SK-N-SH (cell line): Measurements from ENCODE around the gene SNX5. TPM values are rescaled to one million over a fixed set of nuclear protein-coding genes. Genes with fewer than 3 reads are reported as not detected.

Experiments
- CTCF ChIA-PET: fragments of 300-600, 350-600 bp; formaldehyde crosslinking; extraction: SDS; loops from one replicate; lab custom pipeline; 2021; lab: Yijun Ruan, JAX
- POLR2A ChIA-PET: fragments of 350-600 bp; sonication (Branson Sonifier 250); formaldehyde crosslinking; extraction: SDS; loops from one replicate; lab custom pipeline; 2020; ENCODE audit warnings: antibody characterized with exemption, inconsistent platforms; lab: Yijun Ruan, JAX
- DNase-seq: peaks from one replicate; pipeline ENCODE4 v3.0.0; 2012
- H2AFZ ChIP-seq: fragments of 200-600 bp; sonication (generic); 2 replicates; pipeline ENCODE4 v1.8.1; 2016; ENCODE audit warnings: antibody characterized with exemption, mild to moderate bottlenecking, low read depth
- H3F3A ChIP-seq: fragments of 200-600 bp; sonication (generic); replicated peaks from 2 replicates; pipeline ENCODE3; 2016; ENCODE audit warnings: antibody characterized with exemption, mild to moderate bottlenecking; ENCODE audit not compliant: insufficient read depth
- H3K27ac ChIP-seq, 2 experiments: fragments of 200-500 bp in 1 of 2; fragments of 200-600 bp in 1 of 2; sonication (Bioruptor generic) in 1 of 2; sonication (generic), shearing (Covaris generic) in 1 of 2; 2 replicates each; pipeline versions ENCODE4 v1.5.1 to v1.6.1; 2014 to 2016; ENCODE audit warnings: low read depth in 2 of 2, inconsistent platforms in 1 of 2, low read length in 1 of 2, mild to moderate bottlenecking in 1 of 2, mixed read lengths in 1 of 2
- H3K27me3 ChIP-seq: fragments of 200-600 bp; sonication (generic), shearing (Covaris generic); 2 replicates; pipeline ENCODE4 v1.6.1; 2016; ENCODE audit warnings: mixed run types; ENCODE audit not compliant: insufficient read depth
- H3K36me3 ChIP-seq, 2 experiments: fragments of 200-500 bp in 1 of 2; fragments of 200-600 bp in 1 of 2; sonication (Bioruptor generic) in 1 of 2; sonication (generic) in 1 of 2; replicated peaks in 1 of 2; 2 replicates each; pipeline versions ENCODE3 to v1.5.1; 2014 to 2016; ENCODE audit warnings: low read length in 1 of 2, mild to moderate bottlenecking in 1 of 2; ENCODE audit not compliant: insufficient read depth in 2 of 2, control insufficient read depth in 1 of 2
- H3K4me1 ChIP-seq, 2 experiments: fragments of 200-500 bp in 1 of 2; fragments of 200-600 bp in 1 of 2; sonication (Bioruptor generic) in 1 of 2; sonication (generic), shearing (Covaris generic) in 1 of 2; 2 replicates each; pipeline versions ENCODE4 v1.5.1 to v1.6.1; 2014 to 2016; ENCODE audit warnings: low read depth in 1 of 2, low read length in 1 of 2, mixed run types in 1 of 2; ENCODE audit not compliant: insufficient read depth in 2 of 2, control insufficient read depth in 1 of 2
- H3K4me2 ChIP-seq: fragments of 200-600 bp; sonication (generic), shearing (Covaris generic); 2 replicates; pipeline ENCODE4 v1.6.1; 2017; ENCODE audit warnings: mixed run types
- H3K4me3 ChIP-seq, 2 experiments: fragments of 200-500 bp in 1 of 2; fragments of 200-600 bp in 1 of 2; sonication (Bioruptor generic) in 1 of 2; sonication (generic), shearing (Covaris generic) in 1 of 2; 2 replicates each; pipeline versions ENCODE4 v1.5.1 to v1.8.1; 2014 to 2016; ENCODE audit warnings: low read depth in 2 of 2, inconsistent platforms in 1 of 2, low read length in 1 of 2, mild to moderate bottlenecking in 1 of 2, mixed read lengths in 1 of 2, moderate library complexity in 1 of 2
- H3K79me2 ChIP-seq: fragments of 200-600 bp; sonication (generic); 2 replicates; pipeline ENCODE4 v1.8.1; 2017; ENCODE audit warnings: mild to moderate bottlenecking; ENCODE audit not compliant: insufficient read depth
- H3K9ac ChIP-seq: fragments of 200-600 bp; sonication (generic); 2 replicates; pipeline ENCODE4 v1.6.1; 2017; ENCODE audit warnings: mixed run types
- H3K9me2 ChIP-seq: fragments of 200-600 bp; sonication (generic); 2 replicates; pipeline ENCODE4 v1.6.1; 2017; ENCODE audit warnings: mixed run types
- H3K9me3 ChIP-seq: fragments of 200-600 bp; sonication (generic); 2 replicates; pipeline ENCODE4 v1.6.1; 2017; ENCODE audit warnings: mixed run types, mild to moderate bottlenecking, moderate library complexity
- H4K20me1 ChIP-seq: fragments of 200-600 bp; sonication (generic); 2 replicates; pipeline ENCODE4 v1.6.1; 2017; ENCODE audit warnings: mild to moderate bottlenecking, mixed run types; ENCODE audit not compliant: insufficient read depth
- CHD2 ChIP-seq: fragments of 150-350 bp; IDR thresholded peaks from 2 replicates; pipeline ENCODE4 v1.6.1; 2018; ENCODE audit warnings: low read length; ENCODE audit not compliant: partially characterized antibody
- ELF1 ChIP-seq: IDR thresholded peaks from 2 replicates; pipeline ENCODE4 v1.4.0; 2012
- EP300 ChIP-seq, 2 experiments: IDR thresholded peaks; 2 replicates each; pipeline versions ENCODE4 v1.4.0 to v1.6.1; 2012; ENCODE audit warnings: borderline replicate concordance in 1 of 2, low read depth in 1 of 2, low read length in 1 of 2
- FOXJ3 ChIP-seq: sonication (generic); formaldehyde crosslinking; IDR thresholded peaks from 2 replicates; pipeline ENCODE4 v1.5.1; 2020; ENCODE audit warnings: mild to moderate bottlenecking, missing genetic modification reagents
- FOXM1 ChIP-seq: IDR thresholded peaks from 2 replicates; pipeline ENCODE4 v1.4.0; 2012; ENCODE audit warnings: low read depth, mild to moderate bottlenecking
- GABPA ChIP-seq: IDR thresholded peaks from 2 replicates; pipeline ENCODE4 v1.4.0; 2012; ENCODE audit warnings: low read depth, mild to moderate bottlenecking
- GATA2 ChIP-seq: sonication (generic); formaldehyde crosslinking; IDR thresholded peaks from 2 replicates; pipeline ENCODE4 v1.5.0; 2020; ENCODE audit warnings: mild to moderate bottlenecking, missing genetic modification reagents
- JUND ChIP-seq: IDR thresholded peaks from 2 replicates; pipeline ENCODE4 v1.4.0; 2012
- MEF2A ChIP-seq: IDR thresholded peaks from 2 replicates; pipeline ENCODE4 v1.4.0; 2012; ENCODE audit warnings: low read depth, borderline replicate concordance
- NRF1 ChIP-seq: IDR thresholded peaks from 2 replicates; pipeline ENCODE4 v1.6.1; 2012; ENCODE audit warnings: low read depth, mild to moderate bottlenecking, low read length
- POLR2AphosphoS5 ChIP-seq: IDR thresholded peaks from 2 replicates; pipeline ENCODE4 v1.6.1; 2012; ENCODE audit warnings: low read depth, low read length
- RXRA ChIP-seq: IDR thresholded peaks from 2 replicates; pipeline ENCODE4 v1.4.0; 2012; ENCODE audit warnings: low read depth, mild to moderate bottlenecking, borderline replicate concordance
- TCF12 ChIP-seq: IDR thresholded peaks from 2 replicates; pipeline ENCODE4 v1.4.0; 2012
- YY1 ChIP-seq: IDR thresholded peaks from 2 replicates; pipeline ENCODE4 v1.4.0; 2012; ENCODE audit warnings: low read depth, mild to moderate bottlenecking
- WGBS: methylation state at CpG from one replicate; pipeline ENCODE4 v1.1.6; 2017; ENCODE audit warnings: low lambda C conversion rate; 5-methylcytosine and 5-hydroxymethylcytosine counted together
- polyA plus RNA-seq, 3 experiments: library from polyadenylated mRNA; depleted of rRNA; stranded (reverse); fragments of >200 nt; gene quantifications; 2 replicates each; pipeline ENCODE4 v1.2.3, GENCODE V29; 2012
- TF ChIP-seq, protein P1 (sequence below): IDR thresholded peaks from 2 replicates; pipeline ENCODE4; 2012
- TF ChIP-seq, protein P2 (sequence below): IDR thresholded peaks from 2 replicates; pipeline ENCODE4 v1.4.0; 2012; ENCODE audit warnings: low read depth, borderline replicate concordance

Gene SNX5
- polyA plus RNA-seq, 1 of the 3 experiments (the other 2 are of a cell fraction): 76.2 TPM

DNA sequence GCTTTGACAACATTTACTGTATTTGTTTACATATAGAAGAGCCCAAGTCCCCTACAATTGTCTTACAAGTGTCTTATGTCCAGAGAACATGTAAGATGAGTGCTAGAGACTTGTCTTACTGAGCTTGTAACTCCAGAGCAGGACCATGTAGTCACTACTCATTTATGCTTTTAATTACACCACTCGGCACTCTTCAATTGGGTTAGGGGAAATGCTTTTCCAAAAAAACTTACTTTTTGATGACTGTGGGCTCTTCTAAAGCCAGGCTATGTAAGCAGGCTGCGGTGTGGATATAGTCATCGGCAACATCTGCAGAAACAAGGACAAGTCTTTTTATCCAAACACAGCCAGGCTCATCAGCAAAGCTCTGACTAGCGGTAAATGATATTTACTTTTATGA lies 18.7 kb downstream of the SNX5 start (continued):
- TF ChIP-seq, protein P1, sequence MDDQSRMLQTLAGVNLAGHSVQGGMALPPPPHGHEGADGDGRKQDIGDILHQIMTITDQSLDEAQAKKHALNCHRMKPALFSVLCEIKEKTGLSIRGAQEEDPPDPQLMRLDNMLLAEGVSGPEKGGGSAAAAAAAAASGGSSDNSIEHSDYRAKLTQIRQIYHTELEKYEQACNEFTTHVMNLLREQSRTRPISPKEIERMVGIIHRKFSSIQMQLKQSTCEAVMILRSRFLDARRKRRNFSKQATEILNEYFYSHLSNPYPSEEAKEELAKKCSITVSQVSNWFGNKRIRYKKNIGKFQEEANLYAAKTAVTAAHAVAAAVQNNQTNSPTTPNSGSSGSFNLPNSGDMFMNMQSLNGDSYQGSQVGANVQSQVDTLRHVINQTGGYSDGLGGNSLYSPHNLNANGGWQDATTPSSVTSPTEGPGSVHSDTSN: no peak
- TF ChIP-seq, protein P2, sequence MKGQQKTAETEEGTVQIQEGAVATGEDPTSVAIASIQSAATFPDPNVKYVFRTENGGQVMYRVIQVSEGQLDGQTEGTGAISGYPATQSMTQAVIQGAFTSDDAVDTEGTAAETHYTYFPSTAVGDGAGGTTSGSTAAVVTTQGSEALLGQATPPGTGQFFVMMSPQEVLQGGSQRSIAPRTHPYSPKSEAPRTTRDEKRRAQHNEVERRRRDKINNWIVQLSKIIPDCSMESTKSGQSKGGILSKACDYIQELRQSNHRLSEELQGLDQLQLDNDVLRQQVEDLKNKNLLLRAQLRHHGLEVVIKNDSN: no peak
- no peak for TF ChIP-seq TCF12
- TF ChIP-seq JUND: no peak
- no peak for TF ChIP-seq NRF1
- no peak for TF ChIP-seq POLR2AphosphoS5
- no peak for TF ChIP-seq GATA2
- TF ChIP-seq GABPA: no peak
- TF ChIP-seq, all 33 proteins: peak for 0

DNA sequence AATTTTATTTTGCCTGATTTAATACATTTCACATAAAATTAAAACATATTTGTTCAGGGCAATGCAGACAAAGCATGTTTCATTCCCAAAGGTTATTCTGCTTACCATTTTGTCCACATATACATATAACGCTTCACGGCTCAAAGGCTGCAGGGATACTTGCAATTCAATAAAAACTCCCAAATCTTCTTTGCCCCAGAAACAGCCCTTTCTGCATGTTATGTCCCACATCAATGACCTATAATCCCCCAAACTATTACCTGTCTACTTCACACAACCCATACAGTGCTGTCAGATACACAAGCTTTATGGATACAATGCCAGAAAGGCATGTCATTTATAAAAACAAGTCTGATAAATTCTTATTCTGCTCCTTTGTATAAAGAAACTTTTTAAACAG lies 20.2 kb downstream of the SNX5 start:
- 96% methylated on average over 2 of the region's 2 CpGs for WGBS
- Histone ChIP-seq H3F3A (peaks cover 13% of the 10 kb centered on the region), H3K4me1 (no peaks in the 10 kb centered on the region), H3K9me3 (no peaks in the 10 kb centered on the region), H3K4me2 (no peak overlapping the region), H3K36me3 (peaks cover 84 to 92% of the 10 kb centered on the region in 2 experiments), H3K79me2 (peaks cover 44% of the 10 kb centered on the region), H4K20me1 (no peaks in the 10 kb centered on the region), H3K4me3 (no peak overlapping the region), H3K27ac (no peak overlapping the region), H2AFZ (no peak overlapping the region), H3K27me3 (no peaks in the 10 kb centered on the region), H3K9ac (no peak overlapping the region), H3K9me2 (no peaks in the 10 kb centered on the region)
- ChIA-PET CTCF (interaction anchor here (0.9 to 3.0 kb wide), 5 partner anchors 8 to 268 kb away, joined by 3 to 14 read pairs (median 3); no protein-coding TSS in a partner anchor), POLR2A (no interaction called here)
- TF ChIP-seq FOXM1: no peak
- TF ChIP-seq ELF1: no peak
- no peak for TF ChIP-seq EP300 (IDR thresholded peaks at IDR 0.05; ENCODE audit: borderline replicate concordance in 1 of 2, low read depth in 1 of 2, low read length in 1 of 2)
- no peak for TF ChIP-seq MEF2A
- no peak for TF ChIP-seq GABPA
- TF ChIP-seq FOXJ3 (CRISPR knock-in tag): no peak
- TF ChIP-seq YY1: no peak
- TF ChIP-seq POLR2AphosphoS5: no peak
- no peak for TF ChIP-seq RXRA
- no peak for TF ChIP-seq CHD2
- no peak for DNase-seq

DNA sequence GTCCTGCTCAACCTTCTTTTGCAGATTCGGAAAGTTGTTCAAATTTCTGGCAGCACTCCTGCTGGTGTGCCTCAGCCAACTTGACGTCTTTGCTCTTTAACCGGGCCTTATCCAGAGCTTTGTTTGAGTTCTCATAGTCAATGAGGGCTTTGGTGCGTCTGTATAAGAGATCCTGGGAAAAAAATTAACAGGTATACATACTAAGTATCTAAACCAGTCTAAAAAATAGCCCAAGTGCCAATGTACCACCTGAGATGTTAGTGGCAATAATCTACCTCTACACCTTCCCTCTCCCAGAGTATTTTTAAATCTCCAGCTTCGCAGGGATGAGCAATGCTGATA lies 21.1 kb downstream of the SNX5 start:
- H3K4me1 ChIP-seq: no peaks in the 10 kb centered on the region
- no peaks in the 10 kb centered on the region for H3K9me2 ChIP-seq
- no peak overlapping the region for H3K27ac ChIP-seq
- H3K27me3 ChIP-seq: no peaks in the 10 kb centered on the region
- no peak for DNase-seq
- H3K79me2 ChIP-seq: peaks cover 37% of the 10 kb centered on the region
- H3F3A ChIP-seq: peaks cover 19% of the 10 kb centered on the region
- H3K4me3 ChIP-seq: no peak overlapping the region
- no peaks in the 10 kb centered on the region for H3K9me3 ChIP-seq
- no peak overlapping the region for H3K9ac ChIP-seq
- H3K4me2 ChIP-seq: no peak overlapping the region
- CTCF ChIA-PET: interaction anchor here (1.0 to 3.0 kb wide), 2 partner anchors 8 to 15 kb away, joined by 3 to 14 read pairs; no protein-coding TSS in a partner anchor
- 94% methylated on average over 5 of the region's 5 CpGs for WGBS
- H3K36me3 ChIP-seq: peaks cover 83 to 92% of the 10 kb centered on the region in 2 experiments
- H2AFZ ChIP-seq: no peak overlapping the region
- H4K20me1 ChIP-seq: no peaks in the 10 kb centered on the region; the same call in 1 of the 2 replicates
- TF ChIP-seq FOXM1: no peak
- POLR2A ChIA-PET: no interaction called here
